ENCODE results near the gene CCDC43. TPM values are rescaled to one million over a fixed set of nuclear protein-coding genes. Genes with fewer than 3 reads are reported as not detected.

Gene CCDC43
- total and polyA plus RNA-seq, 9 of the 15 experiments (the other 6 are each of a cell fraction or from before 2014, with no cell fraction given) = 11.7 to 42.3 (median 25.9) TPM

DNA sequence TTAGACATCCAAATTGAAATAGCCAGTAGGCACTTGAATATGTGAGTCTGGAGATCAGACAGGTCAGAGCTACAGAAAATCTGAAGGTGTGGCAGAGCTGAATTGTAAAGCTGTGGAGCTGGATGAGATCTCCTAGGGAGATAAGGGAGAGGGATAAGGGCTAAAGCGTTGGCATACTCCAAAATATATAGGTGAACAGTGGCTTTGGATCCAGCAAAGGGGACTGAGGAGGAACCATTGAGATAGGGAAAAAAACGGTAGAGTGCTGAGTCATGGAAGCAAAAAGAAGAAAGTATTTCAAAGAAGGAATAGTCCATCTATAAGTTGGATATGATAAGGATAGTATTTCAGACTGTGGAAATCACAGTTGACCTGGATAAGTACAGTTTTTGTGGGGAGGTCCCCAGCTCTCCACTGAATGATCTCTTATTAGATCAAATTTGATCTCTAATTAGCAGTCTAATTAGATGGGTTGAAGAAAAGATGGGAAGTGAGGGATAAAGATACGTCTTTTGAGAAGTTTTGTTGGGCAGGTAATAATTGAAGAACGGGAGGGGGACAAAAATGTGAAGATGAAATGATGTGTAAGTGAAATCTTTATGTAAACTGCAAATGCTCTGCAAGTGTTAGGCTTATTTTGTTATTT, 18.3 kb upstream of the CCDC43 start (continued):
- TF ChIP-seq, protein P1, sequence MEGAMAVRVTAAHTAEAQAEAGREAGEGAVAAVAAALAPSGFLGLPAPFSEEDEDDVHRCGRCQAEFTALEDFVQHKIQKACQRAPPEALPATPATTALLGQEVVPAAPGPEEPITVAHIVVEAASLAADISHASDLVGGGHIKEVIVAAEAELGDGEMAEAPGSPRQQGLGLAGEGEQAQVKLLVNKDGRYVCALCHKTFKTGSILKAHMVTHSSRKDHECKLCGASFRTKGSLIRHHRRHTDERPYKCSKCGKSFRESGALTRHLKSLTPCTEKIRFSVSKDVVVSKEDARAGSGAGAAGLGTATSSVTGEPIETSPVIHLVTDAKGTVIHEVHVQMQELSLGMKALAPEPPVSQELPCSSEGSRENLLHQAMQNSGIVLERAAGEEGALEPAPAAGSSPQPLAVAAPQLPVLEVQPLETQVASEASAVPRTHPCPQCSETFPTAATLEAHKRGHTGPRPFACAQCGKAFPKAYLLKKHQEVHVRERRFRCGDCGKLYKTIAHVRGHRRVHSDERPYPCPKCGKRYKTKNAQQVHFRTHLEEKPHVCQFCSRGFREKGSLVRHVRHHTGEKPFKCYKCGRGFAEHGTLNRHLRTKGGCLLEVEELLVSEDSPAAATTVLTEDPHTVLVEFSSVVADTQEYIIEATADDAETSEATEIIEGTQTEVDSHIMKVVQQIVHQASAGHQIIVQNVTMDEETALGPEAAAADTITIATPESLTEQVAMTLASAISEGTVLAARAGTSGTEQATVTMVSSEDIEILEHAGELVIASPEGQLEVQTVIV (CRISPR knock-in tag; IDR thresholded peaks at IDR 0.05; ENCODE audit: borderline replicate concordance) = no peak
- TF ChIP-seq POLR2A (conservative IDR thresholded peaks at IDR 0.05) = no peak
- TF ChIP-seq MBD2 (IDR thresholded peaks at IDR 0.05; ENCODE audit: borderline replicate concordance, low read depth) = no peak
- TF ChIP-seq, protein P2, sequence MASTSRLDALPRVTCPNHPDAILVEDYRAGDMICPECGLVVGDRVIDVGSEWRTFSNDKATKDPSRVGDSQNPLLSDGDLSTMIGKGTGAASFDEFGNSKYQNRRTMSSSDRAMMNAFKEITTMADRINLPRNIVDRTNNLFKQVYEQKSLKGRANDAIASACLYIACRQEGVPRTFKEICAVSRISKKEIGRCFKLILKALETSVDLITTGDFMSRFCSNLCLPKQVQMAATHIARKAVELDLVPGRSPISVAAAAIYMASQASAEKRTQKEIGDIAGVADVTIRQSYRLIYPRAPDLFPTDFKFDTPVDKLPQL (IDR thresholded peaks at IDR 0.05; ENCODE audit: extremely low read depth, insufficient read length) = no peak
- no peak for TF ChIP-seq RAD51 (IDR thresholded peaks at IDR 0.05; ENCODE audit: borderline replicate concordance, low read depth)
- no peak for TF ChIP-seq HDAC1 (IDR thresholded peaks at IDR 0.05)
- peak; percentile 53; the same call in 1 of the 2 replicates for TF ChIP-seq ZNF592 (IDR thresholded peaks at IDR 0.05)
- no peak for TF ChIP-seq EP300 (IDR thresholded peaks at IDR 0.05; ENCODE audit: low read length)
- no peak for TF ChIP-seq DIDO1 (tag; IDR thresholded peaks at IDR 0.05; ENCODE audit: low read depth)
